Measurements from ENCODE around the gene HAPLN1. TPM values are rescaled to one million over a fixed set of nuclear protein-coding genes. Genes with fewer than 3 reads are reported as not detected.
A peak's percentile ranks its signal among the peaks of the same experiment; 100 is the strongest.

Gene HAPLN1
- polyA plus RNA-seq: 5.0 TPM
- long read RNA-seq, donor 1, full-length matches to known transcripts: 2 of 2 reads
- long read RNA-seq, donor 1, partial matches to known transcripts: 0 of 2 reads
- long read RNA-seq, donor 1, other reads (novel, unspliced or antisense): 0 of 2 reads
- long read RNA-seq, donor 2, full-length matches to known transcripts: 7 of 7 reads
- long read RNA-seq, donor 2, partial matches to known transcripts: 0 of 7 reads
- long read RNA-seq, donor 2, other reads (novel, unspliced or antisense): 0 of 7 reads
- long read RNA-seq, donor 3, full-length matches to known transcripts: 2 of 2 reads
- long read RNA-seq, donor 3, partial matches to known transcripts: 0 of 2 reads
- long read RNA-seq, donor 3, other reads (novel, unspliced or antisense): 0 of 2 reads
- long read RNA-seq, donor 4: 0 reads
- long read RNA-seq, donor 5: 0 reads
- long read RNA-seq, donor 6, full-length matches to known transcripts: 4 of 4 reads
- long read RNA-seq, donor 6, partial matches to known transcripts: 0 of 4 reads
- long read RNA-seq, donor 6, other reads (novel, unspliced or antisense): 0 of 4 reads
- long read RNA-seq, donor 7: 0 reads
- long read RNA-seq, donor 8, full-length matches to known transcripts: 3 of 3 reads
- long read RNA-seq, donor 8, partial matches to known transcripts: 0 of 3 reads
- long read RNA-seq, donor 8, other reads (novel, unspliced or antisense): 0 of 3 reads
- long read RNA-seq, donor 9: 0 reads
- long read RNA-seq, donor 10, full-length matches to known transcripts: 5 of 5 reads
- long read RNA-seq, donor 10, partial matches to known transcripts: 0 of 5 reads
- long read RNA-seq, donor 10, other reads (novel, unspliced or antisense): 0 of 5 reads
- long read RNA-seq, donor 11, full-length matches to known transcripts: 1 of 1 reads
- long read RNA-seq, donor 11, partial matches to known transcripts: 0 of 1 reads
- long read RNA-seq, donor 11, other reads (novel, unspliced or antisense): 0 of 1 reads

GRCh38 chr5:83720836-83721537 lies at the start of gene HAPLN1:
Gene HAPLN1 (minus strand): TSS chr5:83720855. CDS start chr5:83673523, 47,332 bp downstream.
- H3K27me3 ChIP-seq (ENCODE audit: control insufficient read depth, insufficient read depth, low read length): peaks cover 22% of the 10 kb centered on the region
- no CpG with 5 or more reads among the region's 16 CpGs for WGBS (ENCODE audit: insufficient coverage, low lambda C conversion rate)
- peak within 1 kb of the TSS; percentile 35 for H3K4me3 ChIP-seq (ENCODE audit: low read length)
- H3K27ac ChIP-seq (ENCODE audit: low read length): peak within 1 kb of the TSS; percentile 8
- DNase-seq: peak in 1 of 2 donors; percentile 13
- H3K4me1 ChIP-seq (ENCODE audit: control insufficient read depth, insufficient read depth, low read length): peaks cover 5% of the 10 kb centered on the region
- no peaks in the 10 kb centered on the region for H3K9me3 ChIP-seq (ENCODE audit: control insufficient read depth, low read depth, low read length)
- no peaks in the 10 kb centered on the region for H3K36me3 ChIP-seq (ENCODE audit: control insufficient read depth, insufficient read depth, low read length)

- no peaks in the 10 kb centered on the region for H3K36me3 ChIP-seq (ENCODE audit: control insufficient read depth, insufficient read depth, low read length)
- no peaks in the 10 kb centered on the region for H3K9me3 ChIP-seq (ENCODE audit: control insufficient read depth, low read depth, low read length)
- H3K27me3 ChIP-seq (ENCODE audit: control insufficient read depth, insufficient read depth, low read length): no peaks in the 10 kb centered on the region
- WGBS (ENCODE audit: insufficient coverage, low lambda C conversion rate): no CpG with 5 or more reads among the region's 3 CpGs
- H3K4me3 ChIP-seq (ENCODE audit: low read length): no peak overlapping the region
- H3K27ac ChIP-seq (ENCODE audit: low read length): no peak overlapping the region
- DNase-seq: no peak
- no peaks in the 10 kb centered on the region for H3K4me1 ChIP-seq (ENCODE audit: control insufficient read depth, insufficient read depth, low read length)
Measured at GRCh38 chr5:83767409-83767992, 46.8 kb upstream of the HAPLN1 start.

GRCh38 chr5:83764101-83764500 lies 43.4 kb upstream of the HAPLN1 start:
- 100% methylated on average over 1 of the region's 1 CpG for WGBS (ENCODE audit: insufficient coverage, low lambda C conversion rate)
- H3K27ac ChIP-seq (ENCODE audit: low read length): no peak overlapping the region
- H3K4me1 ChIP-seq (ENCODE audit: control insufficient read depth, insufficient read depth, low read length): no peaks in the 10 kb centered on the region
- H3K9me3 ChIP-seq (ENCODE audit: control insufficient read depth, low read depth, low read length): no peaks in the 10 kb centered on the region
- DNase-seq: no peak
- no peaks in the 10 kb centered on the region for H3K36me3 ChIP-seq (ENCODE audit: control insufficient read depth, insufficient read depth, low read length)
- no peak overlapping the region for H3K4me3 ChIP-seq (ENCODE audit: low read length)
- H3K27me3 ChIP-seq (ENCODE audit: control insufficient read depth, insufficient read depth, low read length): no peaks in the 10 kb centered on the region

GRCh38 chr5:83760579-83760978 lies 39.9 kb upstream of the HAPLN1 start:
- DNase-seq: peak in 1 of 2 donors; percentile 11
- 33% methylated on average over 1 of the region's 4 CpGs for whole genome bisulfite sequencing (ENCODE audit: insufficient coverage, low lambda C conversion rate)

GRCh38 chr5:83752700-83753099 lies 32.0 kb upstream of the HAPLN1 start:
- H3K27ac ChIP-seq (ENCODE audit: low read length): no peak overlapping the region
- H3K27me3 ChIP-seq (ENCODE audit: control insufficient read depth, insufficient read depth, low read length): no peaks in the 10 kb centered on the region
- H3K4me3 ChIP-seq (ENCODE audit: low read length): no peak overlapping the region
- no peak for DNase-seq
- H3K36me3 ChIP-seq (ENCODE audit: control insufficient read depth, insufficient read depth, low read length): no peaks in the 10 kb centered on the region
- H3K9me3 ChIP-seq (ENCODE audit: control insufficient read depth, low read depth, low read length): peaks cover 7% of the 10 kb centered on the region
- WGBS (ENCODE audit: insufficient coverage, low lambda C conversion rate): no CpG with 5 or more reads among the region's 1 CpG
- no peaks in the 10 kb centered on the region for H3K4me1 ChIP-seq (ENCODE audit: control insufficient read depth, insufficient read depth, low read length)

More at GRCh38 chr5:83760579-83760978, 39.9 kb upstream of the HAPLN1 start:
- no peaks in the 10 kb centered on the region for H3K9me3 ChIP-seq (ENCODE audit: control insufficient read depth, low read depth, low read length)
- H3K27me3 ChIP-seq (ENCODE audit: control insufficient read depth, insufficient read depth, low read length): no peaks in the 10 kb centered on the region
- H3K27ac ChIP-seq (ENCODE audit: low read length): no peak overlapping the region
- no peaks in the 10 kb centered on the region for H3K4me1 ChIP-seq (ENCODE audit: control insufficient read depth, insufficient read depth, low read length)
- H3K36me3 ChIP-seq (ENCODE audit: control insufficient read depth, insufficient read depth, low read length): no peaks in the 10 kb centered on the region
- no peak overlapping the region for H3K4me3 ChIP-seq (ENCODE audit: low read length)

- Histone ChIP-seq H3K36me3 (ENCODE audit: control insufficient read depth, insufficient read depth, low read length) (no peaks in the 10 kb centered on the region), H3K27me3 (ENCODE audit: control insufficient read depth, insufficient read depth, low read length) (no peaks in the 10 kb centered on the region), H3K4me1 (ENCODE audit: control insufficient read depth, insufficient read depth, low read length) (no peaks in the 10 kb centered on the region), H3K4me3 (ENCODE audit: low read length) (no peak overlapping the region), H3K27ac (ENCODE audit: low read length) (no peak overlapping the region), H3K9me3 (ENCODE audit: control insufficient read depth, low read depth, low read length) (peaks cover 13% of the 10 kb centered on the region)
- no peak for DNase-seq
- WGBS (ENCODE audit: insufficient coverage, low lambda C conversion rate): 0% methylated on average over 1 of the region's 1 CpG
Measured at GRCh38 chr5:83751201-83751600, 30.5 kb upstream of the HAPLN1 start.

GRCh38 chr5:83750749-83751148 lies 30.1 kb upstream of the HAPLN1 start:
- Histone ChIP-seq H3K36me3 (ENCODE audit: control insufficient read depth, insufficient read depth, low read length) (no peaks in the 10 kb centered on the region), H3K27ac (ENCODE audit: low read length) (no peak overlapping the region), H3K27me3 (ENCODE audit: control insufficient read depth, insufficient read depth, low read length) (no peaks in the 10 kb centered on the region), H3K4me1 (ENCODE audit: control insufficient read depth, insufficient read depth, low read length) (no peaks in the 10 kb centered on the region), H3K9me3 (ENCODE audit: control insufficient read depth, low read depth, low read length) (peaks cover 13% of the 10 kb centered on the region), H3K4me3 (ENCODE audit: low read length) (no peak overlapping the region)
- WGBS (ENCODE audit: insufficient coverage, low lambda C conversion rate): no CpG with 5 or more reads among the region's 1 CpG
- DNase-seq: no peak

GRCh38 chr5:83745816-83746215 lies 25.2 kb upstream of the HAPLN1 start:
- no peak for DNase-seq
- Histone ChIP-seq H3K27me3 (ENCODE audit: control insufficient read depth, insufficient read depth, low read length) (no peaks in the 10 kb centered on the region), H3K4me1 (ENCODE audit: control insufficient read depth, insufficient read depth, low read length) (no peaks in the 10 kb centered on the region), H3K36me3 (ENCODE audit: control insufficient read depth, insufficient read depth, low read length) (no peaks in the 10 kb centered on the region), H3K27ac (ENCODE audit: low read length) (no peak overlapping the region), H3K4me3 (ENCODE audit: low read length) (no peak overlapping the region), H3K9me3 (ENCODE audit: control insufficient read depth, low read depth, low read length) (peaks cover 13% of the 10 kb centered on the region)
- 100% methylated on average over 2 of the region's 2 CpGs for WGBS (ENCODE audit: insufficient coverage, low lambda C conversion rate)

- no peak for DNase-seq
- Histone ChIP-seq H3K4me3 (ENCODE audit: low read length) (no peak overlapping the region), H3K4me1 (ENCODE audit: control insufficient read depth, insufficient read depth, low read length) (no peaks in the 10 kb centered on the region), H3K9me3 (ENCODE audit: control insufficient read depth, low read depth, low read length) (peaks cover 12% of the 10 kb centered on the region), H3K27ac (ENCODE audit: low read length) (no peak overlapping the region), H3K36me3 (ENCODE audit: control insufficient read depth, insufficient read depth, low read length) (no peaks in the 10 kb centered on the region), H3K27me3 (ENCODE audit: control insufficient read depth, insufficient read depth, low read length) (no peaks in the 10 kb centered on the region)
- 100% methylated on average over 1 of the region's 1 CpG for WGBS (ENCODE audit: insufficient coverage, low lambda C conversion rate)
Measured at GRCh38 chr5:83744821-83745220, 24.2 kb upstream of the HAPLN1 start.

Measured in large intestine (tissue), 12 donors.